IMR-90 (cell line): Measurements from ENCODE around the gene PIMREG. TPM values are rescaled to one million over a fixed set of nuclear protein-coding genes. Genes with fewer than 3 reads are reported as not detected.

Experiments used
- ATAC-seq: fragments of 200-7000 bp; cut with Tn5 transposase; 2 replicates; pipeline ENCODE4 v1.9.1; 2020; ENCODE audit warnings: low read depth, mild to moderate bottlenecking, moderate library complexity
- BruUV-seq: library from RNA; stranded (reverse); fragments of 400-500 nt; replicated peaks from 2 replicates; lab custom pipeline; 2021; lab: Mats Ljungman, UMichigan
- CTCF ChIA-PET: fragments of 300-600 bp; formaldehyde crosslinking; extraction: SDS; loops from one replicate; lab custom pipeline; 2021; ENCODE audit warnings: antibody characterized with exemption; lab: Yijun Ruan, JAX
- POLR2A ChIA-PET: fragments of 300-600 bp; sonication (Branson Sonifier 250); formaldehyde crosslinking; loops from one replicate; lab custom pipeline; 2022; ENCODE audit warnings: antibody characterized with exemption; ENCODE audit not compliant: unreplicated experiment; lab: Charles Lee
- DNase-seq: peaks from one replicate; pipeline ENCODE4 v3.0.0; 2013
- H2AFZ ChIP-seq: replicated peaks from 2 replicates; pipeline ENCODE3; 2013; ENCODE audit warnings: low read length, mild to moderate bottlenecking; ENCODE audit not compliant: poor library complexity
- H2AK5ac ChIP-seq: 2 replicates; pipeline ENCODE4 v1.6.1; 2013; ENCODE audit warnings: low read depth, low read length, inconsistent platforms
- H2AK9ac ChIP-seq: replicated peaks from 2 replicates; pipeline ENCODE3; 2013; ENCODE audit warnings: mild to moderate bottlenecking, low read depth, low read length, moderate library complexity; ENCODE audit not compliant: poor library complexity
- H2BK120ac ChIP-seq: 2 replicates; pipeline ENCODE4 v1.6.1; 2013; ENCODE audit warnings: low read depth, low read length, inconsistent platforms
- H2BK15ac ChIP-seq: 3 replicates; pipeline ENCODE4 v1.6.1; 2013; ENCODE audit warnings: low read depth, low read length, inconsistent platforms
- H2BK20ac ChIP-seq: 2 replicates; pipeline ENCODE4 v1.6.1; 2013; ENCODE audit warnings: low read depth, mild to moderate bottlenecking, inconsistent platforms, low read length, moderate library complexity
- H2BK5ac ChIP-seq: 2 replicates; pipeline ENCODE4 v1.6.1; 2013; ENCODE audit warnings: mild to moderate bottlenecking, low read depth, low read length, inconsistent platforms; ENCODE audit not compliant: poor library complexity, severe bottlenecking
- H3K14ac ChIP-seq: replicated peaks from 2 replicates; pipeline ENCODE4 v1.6.1; 2013; ENCODE audit warnings: low read depth, low read length, inconsistent platforms
- H3K18ac ChIP-seq: 2 replicates; pipeline ENCODE4 v1.6.1; 2013; ENCODE audit warnings: low read depth, low read length, control low read depth
- H3K23ac ChIP-seq: 2 replicates; pipeline ENCODE4 v1.6.1; 2013; ENCODE audit warnings: low read depth, low read length, inconsistent platforms
- H3K27ac ChIP-seq: 2 replicates; pipeline ENCODE4 v1.5.1; 2013; ENCODE audit warnings: mild to moderate bottlenecking, control low read depth, low read length; ENCODE audit not compliant: insufficient read depth
- H3K27me3 ChIP-seq: 2 replicates; pipeline ENCODE4 v1.6.1; 2013; ENCODE audit warnings: low read length; ENCODE audit not compliant: control insufficient read depth, insufficient read depth
- H3K36me3 ChIP-seq: 2 replicates; pipeline ENCODE4 v1.6.1; 2013; ENCODE audit warnings: low read length, mixed read lengths; ENCODE audit not compliant: control insufficient read depth, insufficient read depth
- H3K4ac ChIP-seq: 2 replicates; pipeline ENCODE4 v1.6.1; 2013; ENCODE audit warnings: low read depth, low read length, inconsistent platforms
- H3K4me1 ChIP-seq: 2 replicates; pipeline ENCODE4 v1.6.1; 2013; ENCODE audit warnings: low read length, mixed read lengths; ENCODE audit not compliant: control insufficient read depth, insufficient read depth
- H3K4me2 ChIP-seq: 2 replicates; pipeline ENCODE4 v1.6.1; 2013; ENCODE audit warnings: low read depth, mild to moderate bottlenecking, control low read depth, low read length, moderate library complexity
- H3K4me3 ChIP-seq: 2 replicates; pipeline ENCODE4 v1.5.1; 2013; ENCODE audit warnings: low read depth, mild to moderate bottlenecking, control low read depth, low read length, moderate library complexity; ENCODE audit not compliant: insufficient read depth
- H3K56ac ChIP-seq: 2 replicates; pipeline ENCODE4 v1.6.1; 2013; ENCODE audit warnings: low read length, inconsistent platforms; ENCODE audit not compliant: insufficient read depth; ENCODE audit errors: extremely low read depth
- H3K79me1 ChIP-seq, 2 experiments: 2 replicates each; pipeline ENCODE4 v1.6.1; 2013; ENCODE audit warnings: low read length in 2 of 2, inconsistent platforms in 1 of 2, low read depth in 1 of 2
- H3K9ac ChIP-seq: 2 replicates; pipeline ENCODE4 v1.6.1; 2013; ENCODE audit warnings: low read depth, low read length, control low read depth
- H3K9me1 ChIP-seq: 2 replicates; pipeline ENCODE4 v1.6.1; 2013; ENCODE audit warnings: low read length, inconsistent platforms; ENCODE audit not compliant: insufficient read depth
- H3K9me3 ChIP-seq: 2 replicates; pipeline ENCODE4 v1.6.1; 2013; ENCODE audit warnings: low read length; ENCODE audit not compliant: control insufficient read depth, insufficient read depth
- H4K20me1 ChIP-seq: 2 replicates; pipeline ENCODE4 v1.6.1; 2013; ENCODE audit warnings: low read length, inconsistent platforms; ENCODE audit not compliant: insufficient read depth
- H4K5ac ChIP-seq: 2 replicates; pipeline ENCODE4 v1.6.1; 2013; ENCODE audit warnings: mild to moderate bottlenecking, low read depth, low read length, control low read depth
- H4K8ac ChIP-seq, 2 experiments: 2 replicates each; pipeline ENCODE4 v1.6.1; 2013; ENCODE audit warnings: low read depth in 2 of 2, low read length in 2 of 2, control low read depth in 1 of 2, inconsistent platforms in 1 of 2
- H4K91ac ChIP-seq: 2 replicates; pipeline ENCODE4 v1.6.1; 2013; ENCODE audit warnings: low read depth, low read length, inconsistent platforms; ENCODE audit not compliant: insufficient read depth
- MAFK ChIP-seq: IDR thresholded peaks from 2 replicates; pipeline ENCODE4 v1.6.1; 2012; ENCODE audit warnings: low read depth, low read length, improper control_type of control experiment
- MAZ ChIP-seq: IDR thresholded peaks from 2 replicates; pipeline ENCODE4 v1.6.1; 2012; ENCODE audit warnings: low read depth, mild to moderate bottlenecking, low read length, improper control_type of control experiment, moderate library complexity, borderline replicate concordance
- MXI1 ChIP-seq: IDR thresholded peaks from 2 replicates; pipeline ENCODE4 v1.6.1; 2012; ENCODE audit warnings: low read depth, mild to moderate bottlenecking, low read length, moderate library complexity, borderline replicate concordance
- RCOR1 ChIP-seq: IDR thresholded peaks from 2 replicates; pipeline ENCODE4 v1.6.1; 2012; ENCODE audit warnings: mild to moderate bottlenecking, low read length, improper control_type of control experiment; ENCODE audit not compliant: insufficient replicate concordance
- USF2 ChIP-seq: fragments of 150-350 bp; IDR thresholded peaks from 2 replicates; pipeline ENCODE4 v1.6.1; 2017; ENCODE audit warnings: mild to moderate bottlenecking, antibody characterized with exemption, low read length, low read depth
- WGBS, 2 experiments: methylation state at CpG; one replicate each; pipeline versions ENCODE4 v1.1.5 to v1.1.7; 2013; ENCODE audit warnings: missing lambda C conversion rate in 2 of 2; ENCODE audit not compliant: insufficient read length in 1 of 2; ENCODE audit errors: extremely low coverage in 2 of 2; 5-methylcytosine and 5-hydroxymethylcytosine counted together
- dilution Hi-C: fragments of 300-500 bp; cut with HindIII; formaldehyde crosslinking; loops from one replicate; pipeline ENCODE4 v1.14.3; 2018; ENCODE audit warnings: low sequenced_read_pairs; ENCODE audit not compliant: unreplicated experiment
- in situ Hi-C: fragments of 300-500 bp; cut with MboI; formaldehyde crosslinking; loops from 3 replicates; pipeline ENCODE4 v1.14.3; 2019; ENCODE audit warnings: low sequenced_read_pairs, inconsistent platforms, mixed read lengths
- intact Hi-C: fragments of 100-400 bp; cut with micrococcal nuclease; formaldehyde crosslinking; loops from 2 replicates; pipeline ENCODE4 v1.10.0; 2022
- polyA plus RNA-seq, 3 experiments: library from polyadenylated mRNA; depleted of rRNA; stranded (reverse); fragments of >200 nt; gene quantifications; 2 replicates each; pipeline ENCODE4 v1.2.3, GENCODE V29; 2012; ENCODE audit warnings: low replicate concordance in 1 of 3
- total RNA-seq: library from RNA; depleted of rRNA; stranded (reverse); fragments of >200 nt; gene quantifications from 2 replicates; pipeline ENCODE4 v1.2.3, GENCODE V29; 2012
- TF ChIP-seq, protein P1 (sequence below): fragments of 150-350 bp; IDR thresholded peaks from 2 replicates; pipeline ENCODE4 v1.6.1; 2016; ENCODE audit warnings: low read depth, mild to moderate bottlenecking, low read length, moderate library complexity, borderline replicate concordance
- TF ChIP-seq, protein P2 (sequence below): conservative IDR thresholded peaks from 2 replicates; pipeline ENCODE4 v1.5.1; 2012; ENCODE audit warnings: mild to moderate bottlenecking, low read depth, low read length, improper control_type of control experiment

PIMREG gene
- total and polyA plus RNA-seq, 2 of the 4 experiments (the other 2 are of a cell fraction): 21.5 to 25.9 TPM

GRCh38 chr17:6463616-6464445, 19.6 kb downstream of the PIMREG start:
- Histone ChIP-seq H4K91ac (no peak overlapping the region), H3K79me1 (no peaks in the 10 kb centered on the region), H3K27ac (no peak overlapping the region), H3K4me2 (no peak overlapping the region), H2BK120ac (no peak overlapping the region), H4K8ac (no peak overlapping the region), H3K4me1 (no peaks in the 10 kb centered on the region), H2BK5ac (no peak overlapping the region), H2AK5ac (no peak overlapping the region), H2AK9ac (no peak overlapping the region), H3K9me3 (peaks cover 2% of the 10 kb centered on the region; the same call in 1 of the 2 replicates), H3K9ac (no peak overlapping the region), H2BK20ac (no peak overlapping the region), H3K9me1 (no peaks in the 10 kb centered on the region; the same call in 1 of the 2 replicates), H3K4ac (no peak overlapping the region), H4K20me1 (no peaks in the 10 kb centered on the region), H3K36me3 (no peaks in the 10 kb centered on the region), H3K27me3 (no peaks in the 10 kb centered on the region), H3K56ac (no peak overlapping the region), H3K18ac (no peak overlapping the region), H3K23ac (no peak overlapping the region), H3K14ac (no peak overlapping the region), H2AFZ (no peak overlapping the region), H4K5ac (no peak overlapping the region), H3K4me3 (no peak overlapping the region), H2BK15ac (no peak overlapping the region)
- TF ChIP-seq, protein P1, sequence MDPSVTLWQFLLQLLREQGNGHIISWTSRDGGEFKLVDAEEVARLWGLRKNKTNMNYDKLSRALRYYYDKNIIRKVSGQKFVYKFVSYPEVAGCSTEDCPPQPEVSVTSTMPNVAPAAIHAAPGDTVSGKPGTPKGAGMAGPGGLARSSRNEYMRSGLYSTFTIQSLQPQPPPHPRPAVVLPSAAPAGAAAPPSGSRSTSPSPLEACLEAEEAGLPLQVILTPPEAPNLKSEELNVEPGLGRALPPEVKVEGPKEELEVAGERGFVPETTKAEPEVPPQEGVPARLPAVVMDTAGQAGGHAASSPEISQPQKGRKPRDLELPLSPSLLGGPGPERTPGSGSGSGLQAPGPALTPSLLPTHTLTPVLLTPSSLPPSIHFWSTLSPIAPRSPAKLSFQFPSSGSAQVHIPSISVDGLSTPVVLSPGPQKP: no peak
- TF ChIP-seq MAFK (no peak), MXI1 (no peak), RCOR1 (no peak), MAZ (no peak), USF2 (no peak)
- TF ChIP-seq, protein P2, sequence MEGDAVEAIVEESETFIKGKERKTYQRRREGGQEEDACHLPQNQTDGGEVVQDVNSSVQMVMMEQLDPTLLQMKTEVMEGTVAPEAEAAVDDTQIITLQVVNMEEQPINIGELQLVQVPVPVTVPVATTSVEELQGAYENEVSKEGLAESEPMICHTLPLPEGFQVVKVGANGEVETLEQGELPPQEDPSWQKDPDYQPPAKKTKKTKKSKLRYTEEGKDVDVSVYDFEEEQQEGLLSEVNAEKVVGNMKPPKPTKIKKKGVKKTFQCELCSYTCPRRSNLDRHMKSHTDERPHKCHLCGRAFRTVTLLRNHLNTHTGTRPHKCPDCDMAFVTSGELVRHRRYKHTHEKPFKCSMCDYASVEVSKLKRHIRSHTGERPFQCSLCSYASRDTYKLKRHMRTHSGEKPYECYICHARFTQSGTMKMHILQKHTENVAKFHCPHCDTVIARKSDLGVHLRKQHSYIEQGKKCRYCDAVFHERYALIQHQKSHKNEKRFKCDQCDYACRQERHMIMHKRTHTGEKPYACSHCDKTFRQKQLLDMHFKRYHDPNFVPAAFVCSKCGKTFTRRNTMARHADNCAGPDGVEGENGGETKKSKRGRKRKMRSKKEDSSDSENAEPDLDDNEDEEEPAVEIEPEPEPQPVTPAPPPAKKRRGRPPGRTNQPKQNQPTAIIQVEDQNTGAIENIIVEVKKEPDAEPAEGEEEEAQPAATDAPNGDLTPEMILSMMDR: no peak
- intact Hi-C loops: no loop called here
- no peak for ATAC-seq
- DNase-seq: no peak
- CTCF ChIA-PET: interaction anchor here (0.5 kb wide), 1 partner anchor 126 kb away, joined by 4 read pairs; no protein-coding TSS in a partner anchor
- dilution Hi-C loops: no loop called here
- in situ Hi-C loops: no loop called here
- 88% methylated on average over 8 of the region's 24 CpGs; no CpG with 5 or more reads in 1 of the 2 experiments for WGBS, 2 experiments
- no TSS peak for BruUV-seq
- POLR2A ChIA-PET: no interaction called here
